K562 (cell line): ENCODE measurements around the gene OXSM. TPM values are rescaled to one million over a fixed set of nuclear protein-coding genes. Genes with fewer than 3 reads are reported as not detected.

ENCODE experiments used
- CBX1 ChIP-seq: sonication (generic); IDR thresholded peaks from 2 replicates; pipeline ENCODE4 v1.6.1; 2016; ENCODE audit warnings: antibody characterized with exemption, low read depth, mild to moderate bottlenecking
- MAFG ChIP-seq: fragments of 450-650 bp; conservative IDR thresholded peaks from 2 replicates; pipeline ENCODE4 v1.6.1; 2016; ENCODE audit warnings: missing genetic modification characterization, missing compliant biosample characterization
- MAZ ChIP-seq, 2 experiments: fragments of 450-650 bp in 1 of 2; sonication (generic) in 1 of 2; formaldehyde crosslinking; IDR thresholded peaks in 1 of 2; conservative IDR thresholded peaks in 1 of 2; 2 replicates each; pipeline versions ENCODE4 v1.4.0 to v1.5.0; 2020; ENCODE audit warnings: mild to moderate bottlenecking in 1 of 2, missing genetic modification reagents in 1 of 2
- NFIC ChIP-seq: fragments of 450-650 bp; IDR thresholded peaks from 2 replicates; pipeline ENCODE4 v1.6.1; 2017; ENCODE audit warnings: mild to moderate bottlenecking, inconsistent platforms
- REST ChIP-seq, 2 experiments: fragments of 450-650 bp; formaldehyde crosslinking in 1 of 2; IDR thresholded peaks; 2 replicates each; pipeline versions ENCODE4 v1.4.0 to v1.6.1; 2014 to 2020; ENCODE audit warnings: mild to moderate bottlenecking in 2 of 2, borderline replicate concordance in 1 of 2, low read depth in 1 of 2
- TBP ChIP-seq: optimal IDR thresholded peaks from 2 replicates; pipeline ENCODE3; 2011; ENCODE audit warnings: low read depth, low read length, improper control_type of control experiment
- polyA plus RNA-seq, 8 experiments: library from polyadenylated mRNA; depleted of rRNA in 4 of 8; stranded (reverse) in 5 of 8; unstranded in 3 of 8; fragments of >200 nt; fragmentation: Nextera tagmentation in 2 of 8; fragmentation: Illumina TruSeq in 1 of 8; extraction: Ambion mirVana in 2 of 8; extraction: Trizol in 1 of 8; gene quantifications; 2 replicates each; pipeline versions ENCODE4 v1.2.1 to v1.2.3, GENCODE V29; 2011 to 2014; ENCODE audit warnings: inconsistent platforms in 1 of 8, missing spikeins in 1 of 8
- total RNA-seq, 7 experiments: library from RNA; depleted of rRNA in 6 of 7; stranded (reverse); fragments of >200 nt in 6 of 7; fragmentation: Illumina TruSeq in 2 of 7; extraction: Trizol in 2 of 7; gene quantifications; 2 replicates each; pipeline versions ENCODE4 v1.2.1 to v1.2.3, GENCODE V29; 2011 to 2021; ENCODE audit warnings: low replicate concordance in 1 of 7

Gene OXSM
- total and polyA plus RNA-seq, 9 of the 15 experiments (the other 6 are each of a cell fraction or from before 2014, with no cell fraction given) = 24.0 to 107 (median 34.0) TPM

GRCh38 chr3:25834346-25834745 is 44.5 kb downstream of the OXSM start (continued):
- TF ChIP-seq MAFG (tag) = no peak
- no peak for TF ChIP-seq NFIC
- TF ChIP-seq CBX1 = no peak
- no peak for TF ChIP-seq REST (IDR thresholded peaks at IDR 0.05; ENCODE audit: borderline replicate concordance)
- TF ChIP-seq REST (CRISPR knock-in tag; IDR thresholded peaks at IDR 0.05; ENCODE audit: low read depth) = no peak
- no peak for TF ChIP-seq MAZ (CRISPR knock-in tag; conservative IDR thresholded peaks at IDR 0.05 in 1 of 2, IDR thresholded peaks at IDR 0.05 in 1 of 2)
- TF ChIP-seq TBP = no peak
